Spleen (tissue), 7 donors: ENCODE results near the gene DDB1.

ENCODE experiments used
- CTCF ChIP-seq, 11 experiments: fragments of 200-600 bp in 7 of 11; fragments of 450-650 bp in 4 of 11; sonication (generic) in 4 of 11; IDR thresholded peaks in 8 of 11; conservative IDR thresholded peaks in 3 of 11; 1 replicate in 7 of 11; 2 replicates in 4 of 11; pipeline versions ENCODE4 v1.4.0 to v1.8.0; 2016 to 2021; ENCODE audit warnings: antibody characterized with exemption in 11 of 11, inconsistent platforms in 4 of 11, mild to moderate bottlenecking in 1 of 11
- POLR2AphosphoS5 ChIP-seq, 3 donors: sonication (generic); formaldehyde crosslinking; IDR thresholded peaks; one replicate each; pipeline ENCODE4 v1.5.1; 2017; ENCODE audit warnings: antibody characterized with exemption in 3 of 3
- donor health status: DM: no; HTN: no; CAD: no; lungs with moderate emphysema.
- donor health status: DM: no; HTN: no; CAD: no.
- donor health status: DM: no; HTN: no; CAD: no.

GRCh38 chr11:61337706-61338470, 5.0 kb upstream of the DDB1 start:
- TF ChIP-seq CTCF (IDR thresholded peaks at IDR 0.05 in 8 of 11, conservative IDR thresholded peaks at IDR 0.05 in 3 of 11) (no peak), POLR2AphosphoS5 (IDR thresholded peaks at IDR 0.05) (no peak)
